Activated B cell treated with CpG ODN at 0.5 μM for 24 hours (primary cell): Measurements from ENCODE around the gene EMX1. TPM values are rescaled to one million over a fixed set of nuclear protein-coding genes. Genes with fewer than 3 reads are reported as not detected.

Source experiments
- ATAC-seq: fragments of 200-7000 bp; cut with Tn5 transposase; one replicate; pipeline ENCODE4 v1.10.0; 2021; ENCODE audit warnings: low read depth, mild to moderate bottlenecking, moderate library complexity
- CTCF ChIA-PET: fragments of 350-600 bp; sonication (Branson Sonifier 250); formaldehyde crosslinking; loops from one replicate; lab custom pipeline; 2021; ENCODE audit warnings: antibody characterized with exemption; lab: Charles Lee
- POLR2A ChIA-PET: fragments of 350-600 bp; sonication (Branson Sonifier 250); formaldehyde crosslinking; loops from one replicate; lab custom pipeline; 2021; ENCODE audit warnings: antibody characterized with exemption; lab: Charles Lee
- DNase-seq: peaks from one replicate; pipeline ENCODE4 v3.0.0; 2022
- H3K27ac Mint-ChIP-seq: one replicate; pipeline ENCODE4 v1.8.0; 2020; ENCODE audit warnings: mixed read lengths
- H3K27me3 Mint-ChIP-seq: one replicate; pipeline ENCODE4 v1.8.0; 2021; ENCODE audit warnings: mixed read lengths
- H3K36me3 Mint-ChIP-seq: one replicate; pipeline ENCODE4 v1.8.0; 2021; ENCODE audit warnings: low read depth, mixed read lengths
- H3K4me1 Mint-ChIP-seq: one replicate; pipeline ENCODE4 v1.8.0; 2021; ENCODE audit warnings: mixed read lengths
- H3K4me3 Mint-ChIP-seq: one replicate; pipeline ENCODE4 v1.8.0; 2020; ENCODE audit warnings: mild to moderate bottlenecking, mixed read lengths
- H3K9me3 Mint-ChIP-seq: one replicate; pipeline ENCODE4 v1.8.0; 2020; ENCODE audit warnings: mixed read lengths
- intact Hi-C: fragments of 100-400 bp; cut with micrococcal nuclease; formaldehyde crosslinking; loops from one replicate; pipeline ENCODE4 v1.15.1; 2024
- total RNA-seq: library from RNA; stranded (reverse); gene quantifications from 2 replicates; pipeline ENCODE4 v1.2.3, GENCODE V29; 2022
- TF ChIP-seq, protein P1 (sequence below): fragments of 200-600 bp; IDR thresholded peaks from one replicate; pipeline ENCODE4 v1.8.0; 2022; ENCODE audit warnings: antibody characterized with exemption, mild to moderate bottlenecking

The EMX1 gene
- total RNA-seq, 1 donor from 2014 or later = 0.22 TPM

DNA sequence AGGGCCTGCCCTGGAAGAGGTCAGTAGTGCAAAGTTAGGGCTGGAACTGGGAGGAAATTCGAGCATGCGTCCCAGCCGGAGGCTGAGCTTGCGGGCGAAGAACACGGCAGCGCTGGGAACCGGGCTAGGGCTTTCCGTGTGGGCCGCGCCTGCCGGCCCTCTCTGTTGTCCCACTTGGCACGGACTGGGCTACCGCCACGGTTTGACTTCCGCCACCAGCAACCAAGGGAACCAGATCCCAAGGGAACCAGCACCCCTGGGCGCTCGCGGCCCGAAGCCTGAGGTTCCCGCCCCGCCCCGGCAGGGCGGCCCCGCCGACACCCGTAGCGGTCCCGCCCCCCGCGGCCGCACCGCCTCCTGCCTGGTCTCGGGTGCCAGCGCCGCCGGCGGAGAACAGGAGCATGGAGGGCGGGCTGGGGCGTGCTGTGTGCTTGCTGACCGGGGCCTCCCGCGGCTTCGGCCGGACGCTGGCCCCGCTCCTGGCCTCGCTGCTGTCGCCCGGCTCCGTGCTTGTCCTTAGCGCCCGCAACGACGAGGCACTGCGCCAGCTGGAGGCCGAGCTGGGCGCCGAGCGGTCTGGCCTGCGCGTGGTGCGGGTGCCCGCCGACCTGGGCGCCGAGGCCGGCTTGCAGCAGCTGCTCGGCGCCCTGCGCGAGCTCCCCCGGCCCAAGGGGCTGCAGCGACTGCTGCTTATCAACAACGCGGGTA lies 30.1 kb upstream of the EMX1 start, which contains the start of gene SPR:
Gene SPR, plus strand, starts transcription at position 377 of the 708 bp plus-strand sequence. Its CDS starts 25 bp downstream, at position 402.
- peak; percentile 55 for DNase-seq
- Mint-ChIP-seq H3K9me3 (no peaks in the 10 kb centered on the region), H3K27ac (no peak within 1 kb of the TSS), H3K27me3 (peaks cover 59% of the 10 kb centered on the region), H3K4me3 (peak within 1 kb of the TSS; percentile 79), H3K36me3 (no peaks in the 10 kb centered on the region), H3K4me1 (peaks cover 13% of the 10 kb centered on the region)
- TF ChIP-seq, protein P1, sequence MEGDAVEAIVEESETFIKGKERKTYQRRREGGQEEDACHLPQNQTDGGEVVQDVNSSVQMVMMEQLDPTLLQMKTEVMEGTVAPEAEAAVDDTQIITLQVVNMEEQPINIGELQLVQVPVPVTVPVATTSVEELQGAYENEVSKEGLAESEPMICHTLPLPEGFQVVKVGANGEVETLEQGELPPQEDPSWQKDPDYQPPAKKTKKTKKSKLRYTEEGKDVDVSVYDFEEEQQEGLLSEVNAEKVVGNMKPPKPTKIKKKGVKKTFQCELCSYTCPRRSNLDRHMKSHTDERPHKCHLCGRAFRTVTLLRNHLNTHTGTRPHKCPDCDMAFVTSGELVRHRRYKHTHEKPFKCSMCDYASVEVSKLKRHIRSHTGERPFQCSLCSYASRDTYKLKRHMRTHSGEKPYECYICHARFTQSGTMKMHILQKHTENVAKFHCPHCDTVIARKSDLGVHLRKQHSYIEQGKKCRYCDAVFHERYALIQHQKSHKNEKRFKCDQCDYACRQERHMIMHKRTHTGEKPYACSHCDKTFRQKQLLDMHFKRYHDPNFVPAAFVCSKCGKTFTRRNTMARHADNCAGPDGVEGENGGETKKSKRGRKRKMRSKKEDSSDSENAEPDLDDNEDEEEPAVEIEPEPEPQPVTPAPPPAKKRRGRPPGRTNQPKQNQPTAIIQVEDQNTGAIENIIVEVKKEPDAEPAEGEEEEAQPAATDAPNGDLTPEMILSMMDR = no peak
- CTCF ChIA-PET = interaction anchor here (0.7 to 1.9 kb wide), 9 partner anchors 9 to 290 kb away, joined by 3 to 9 read pairs (median 6); no protein-coding TSS in a partner anchor
- intact Hi-C loops = loop anchor here (1.0 to 5.0 kb wide), 2 partner anchors 116 to 405 kb away; partner anchors contain the start of gene EGR4
- POLR2A ChIA-PET = no interaction called here
- ATAC-seq = peak; percentile 83

DNA sequence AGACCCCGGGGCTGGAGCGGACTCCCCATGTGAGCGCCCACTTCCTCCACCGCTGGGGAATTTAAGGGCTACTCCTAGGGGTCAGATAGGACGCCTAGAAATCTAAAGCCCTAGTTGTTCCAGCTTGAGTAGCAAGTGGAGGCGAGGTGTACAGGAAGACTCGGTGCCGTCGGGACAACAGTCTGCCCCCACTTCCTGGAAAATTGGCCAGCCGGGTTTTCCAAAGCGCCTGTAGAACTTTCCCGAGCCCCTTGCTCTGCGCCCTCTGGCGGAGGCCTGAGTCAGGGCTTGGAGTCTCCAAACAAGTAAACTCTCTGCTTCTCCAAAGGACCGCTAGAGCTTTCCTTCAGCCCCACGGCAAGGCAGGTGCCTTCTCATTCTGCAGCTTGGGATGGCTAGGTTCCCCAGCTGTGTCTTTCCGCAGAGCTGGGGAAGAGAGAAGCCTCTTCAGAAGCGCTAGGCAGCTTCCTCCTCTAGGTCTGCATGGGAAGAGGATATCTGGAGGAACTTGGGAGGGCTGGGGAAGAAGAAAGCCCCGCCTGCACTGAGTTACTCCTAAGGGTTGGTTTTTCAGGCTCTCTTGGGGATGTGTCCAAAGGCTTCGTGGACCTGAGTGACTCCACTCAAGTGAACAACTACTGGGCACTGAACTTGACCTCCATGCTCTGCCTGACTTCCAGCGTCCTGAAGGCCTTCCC lies 29.4 kb upstream of the EMX1 start:
- Mint-ChIP-seq H3K27ac (no peak overlapping the region), H3K27me3 (peaks cover 61% of the 10 kb centered on the region), H3K36me3 (no peaks in the 10 kb centered on the region), H3K4me1 (peaks cover 13% of the 10 kb centered on the region), H3K4me3 (peak overlapping the region; percentile 79), H3K9me3 (no peaks in the 10 kb centered on the region)
- DNase-seq (peak; percentile 46), ATAC-seq (peak; percentile 32)
- ChIA-PET POLR2A (no interaction called here), CTCF (interaction anchor here (1.0 to 1.9 kb wide), 6 partner anchors 9 to 289 kb away, joined by 3 to 9 read pairs (median 8); no protein-coding TSS in a partner anchor)
- TF ChIP-seq, protein P1 = peak; percentile 46
- intact Hi-C loops = loop anchor here (1.0 to 5.0 kb wide), 2 partner anchors 117 to 404 kb away; partner anchors contain the start of gene EGR4

DNA sequence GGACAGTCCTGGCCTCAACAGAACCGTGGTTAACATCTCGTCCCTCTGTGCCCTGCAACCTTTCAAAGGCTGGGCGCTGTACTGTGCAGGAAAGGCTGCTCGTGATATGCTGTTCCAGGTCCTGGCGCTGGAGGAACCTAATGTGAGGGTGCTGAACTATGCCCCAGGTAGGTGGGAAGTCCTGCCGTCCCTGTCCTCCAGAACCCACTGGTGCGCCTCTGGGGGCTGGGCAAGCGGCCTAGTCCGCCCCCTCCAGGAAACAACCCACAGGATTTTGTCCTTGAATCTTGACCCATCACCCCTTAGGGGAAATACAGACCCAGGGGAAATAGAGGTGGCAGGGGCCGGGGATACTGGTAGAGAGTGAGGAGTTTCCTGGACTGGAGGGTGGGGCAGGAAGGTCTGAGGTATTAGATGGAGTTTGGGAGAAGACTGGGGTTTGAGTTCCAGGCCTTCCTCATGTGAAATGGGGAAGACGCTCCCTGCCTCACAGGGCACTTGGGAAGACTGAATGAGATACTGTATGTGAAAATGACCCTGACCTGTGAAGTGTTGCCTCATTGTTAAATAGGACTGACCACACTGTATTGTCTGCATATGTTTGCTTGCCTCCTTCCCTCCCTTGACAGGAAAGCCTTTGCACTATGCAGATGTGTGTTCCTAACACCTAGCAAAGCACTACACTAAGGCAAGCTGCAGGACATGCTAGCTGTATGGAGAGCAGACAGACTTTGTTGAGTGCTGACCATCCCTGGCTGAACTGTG lies 28.7 kb upstream of the EMX1 start:
- ChIA-PET CTCF (interaction anchor here (1.4 to 1.9 kb wide), 5 partner anchors 8 to 289 kb away, joined by 6 to 9 read pairs (median 8); no protein-coding TSS in a partner anchor), POLR2A (no interaction called here)
- H3K27me3 Mint-ChIP-seq = peaks cover 66% of the 10 kb centered on the region
- H3K4me1 Mint-ChIP-seq = peaks cover 13% of the 10 kb centered on the region
- no peaks in the 10 kb centered on the region for H3K9me3 Mint-ChIP-seq
- DNase-seq (no peak), ATAC-seq (no peak)
- H3K36me3 Mint-ChIP-seq = no peaks in the 10 kb centered on the region
- no peak overlapping the region for H3K4me3 Mint-ChIP-seq
- intact Hi-C loops = loop anchor here (5.0 kb wide), 1 partner anchor 404 kb away; the partner anchor contains the start of gene EGR4
- TF ChIP-seq, protein P1 = no peak
- no peak overlapping the region for H3K27ac Mint-ChIP-seq

DNA sequence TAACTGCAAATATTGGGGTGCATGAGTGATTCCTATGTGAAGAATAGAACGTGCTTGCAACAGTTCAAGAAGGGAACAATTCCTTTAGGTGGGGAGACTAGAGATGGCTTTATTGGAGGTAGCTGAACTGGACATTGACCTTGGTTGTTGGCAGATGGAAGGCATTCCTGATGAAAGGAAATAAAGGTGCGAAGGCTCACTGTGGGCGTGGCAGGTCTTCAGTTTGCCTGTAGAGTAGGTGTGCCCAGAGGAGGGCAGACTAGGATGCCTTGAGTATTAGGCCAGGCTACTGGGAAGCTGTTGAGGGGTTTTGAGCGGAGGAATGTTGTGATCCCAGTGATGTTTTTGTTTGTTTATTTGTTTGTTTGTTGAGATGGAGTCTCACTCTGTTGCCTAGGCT lies 27.3 kb upstream of the EMX1 start:
- Mint-ChIP-seq H3K36me3 (no peaks in the 10 kb centered on the region), H3K4me3 (no peak overlapping the region), H3K27me3 (peaks cover 66% of the 10 kb centered on the region), H3K4me1 (peaks cover 13% of the 10 kb centered on the region), H3K27ac (no peak overlapping the region), H3K9me3 (no peaks in the 10 kb centered on the region)
- DNase-seq = no peak
- POLR2A ChIA-PET = no interaction called here
- CTCF ChIA-PET = no interaction called here
- TF ChIP-seq, protein P1 = no peak
- intact Hi-C loops = loop anchor here (5.0 kb wide), 2 partner anchors 102 to 402 kb away; partner anchors contain the start of gene EGR4
- ATAC-seq = no peak
